Suprapubic skin (tissue), 3 donors: ENCODE measurements around the gene C14orf180.

Source experiments
- CTCF ChIP-seq, 2 donors: fragments of 200-600 bp in 1 of 2; fragments of 450-650 bp in 1 of 2; sonication (generic) in 1 of 2; IDR thresholded peaks; one replicate each; pipeline ENCODE4 v1.5.1; 2016 to 2019; ENCODE audit warnings: antibody characterized with exemption in 2 of 2, mild to moderate bottlenecking in 1 of 2, moderate library complexity in 1 of 2
- EP300 ChIP-seq: sonication (generic); formaldehyde crosslinking; IDR thresholded peaks from one replicate; pipeline ENCODE4 v1.6.1; 2017; ENCODE audit warnings: antibody characterized with exemption

- TF ChIP-seq CTCF (IDR thresholded peaks at IDR 0.05) = no peak
- no peak for TF ChIP-seq EP300
These were observed 23.9 kb upstream of the C14orf180 start for GRCh38 chr14:104555430-104556255.
